ENCODE measurements around the gene HCFC1.

- no peak for TF ChIP-seq NFRKB (IDR thresholded peaks at IDR 0.05)
- no peak for TF ChIP-seq SP1 (IDR thresholded peaks at IDR 0.05)
- TF ChIP-seq ELF4 (IDR thresholded peaks at IDR 0.05): no peak
- no peak for TF ChIP-seq FOXK2 (IDR thresholded peaks at IDR 0.05)
- no peak for TF ChIP-seq PKNOX1 (IDR thresholded peaks at IDR 0.05)
- no peak for TF ChIP-seq CTBP1 (IDR thresholded peaks at IDR 0.05; ENCODE audit: borderline replicate concordance)
- TF ChIP-seq BHLHE40 (IDR thresholded peaks at IDR 0.05; ENCODE audit: borderline replicate concordance): no peak
- TF ChIP-seq HDGF (IDR thresholded peaks at IDR 0.05; ENCODE audit: borderline replicate concordance): no peak
- no peak for TF ChIP-seq LEF1 (IDR thresholded peaks at IDR 0.05; ENCODE audit: borderline replicate concordance)
- TF ChIP-seq FOXM1 (IDR thresholded peaks at IDR 0.05; ENCODE audit: borderline replicate concordance): no peak
- no peak for TF ChIP-seq TARDBP (IDR thresholded peaks at IDR 0.05)
- no peak for TF ChIP-seq ZNF384 (IDR thresholded peaks at IDR 0.05)
Measured at GRCh38 chrX:153922932-153923857, 48.4 kb downstream of the HCFC1 start.
